KOPT-K1 (cell line): ENCODE data around the gene CNTNAP2.
"Not testable (repeated sequence)": the region's sequence is repeated elsewhere in the genome, so short reads cannot be mapped to it uniquely, and the experiment has no call there.

Experiments
- H3K27ac ChIP-seq: fragments of 200-600 bp; sonication (generic); 2 replicates; pipeline ENCODE4 v1.5.1; 2016; ENCODE audit warnings: antibody characterized with exemption, mild to moderate bottlenecking, low read depth, low read length; ENCODE audit not compliant: poor library complexity, severe bottlenecking
- H3K36me3 ChIP-seq: fragments of 200-600 bp; sonication (generic); 2 replicates; pipeline ENCODE4 v1.5.1; 2017; ENCODE audit warnings: antibody characterized with exemption, mild to moderate bottlenecking, low read length, moderate library complexity; ENCODE audit not compliant: insufficient read depth
- H3K9me3 ChIP-seq: fragments of 200-600 bp; sonication (generic); 2 replicates; pipeline ENCODE4 v1.5.1; 2017; ENCODE audit warnings: antibody characterized with exemption, low read length, mild to moderate bottlenecking; ENCODE audit not compliant: insufficient read depth, poor library complexity, severe bottlenecking

Gene CNTNAP2

GRCh38 chr7:148403466-148403993 lies 2286.9 kb downstream of the CNTNAP2 start:
- Histone ChIP-seq H3K27ac (no peak overlapping the region), H3K9me3 (no peaks in the 10 kb centered on the region)

GRCh38 chr7:148408307-148408706 lies 2291.7 kb downstream of the CNTNAP2 start:
- no peaks in the 10 kb centered on the region for H3K36me3 ChIP-seq
- no peaks in the 10 kb centered on the region for H3K9me3 ChIP-seq
- H3K27ac ChIP-seq = no peak overlapping the region

More at GRCh38 chr7:148403466-148403993, 2286.9 kb downstream of the CNTNAP2 start:
- H3K36me3 ChIP-seq = no peaks in the 10 kb centered on the region

GRCh38 chr7:148410905-148411304 lies 2294.3 kb downstream of the CNTNAP2 start:
- Histone ChIP-seq H3K9me3 (no peaks in the 10 kb centered on the region), H3K36me3 (no peaks in the 10 kb centered on the region), H3K27ac (no peak overlapping the region)

GRCh38 chr7:148412691-148413090 lies 2296.1 kb downstream of the CNTNAP2 start:
- Histone ChIP-seq H3K36me3 (no peaks in the 10 kb centered on the region), H3K27ac (no peak overlapping the region)

GRCh38 chr7:148419856-148420832 lies 2303.5 kb downstream of the CNTNAP2 start:
- Histone ChIP-seq H3K9me3 (no peaks in the 10 kb centered on the region), H3K27ac (no peak overlapping the region), H3K36me3 (no peaks in the 10 kb centered on the region)

More at GRCh38 chr7:148412691-148413090, 2296.1 kb downstream of the CNTNAP2 start:
- no peaks in the 10 kb centered on the region for H3K9me3 ChIP-seq

GRCh38 chr7:148422030-148422429 lies 2305.4 kb downstream of the CNTNAP2 start:
- H3K36me3 ChIP-seq = no peaks in the 10 kb centered on the region
- no peak overlapping the region for H3K27ac ChIP-seq
- H3K9me3 ChIP-seq = no peaks in the 10 kb centered on the region

GRCh38 chr7:148426393-148426792 lies 2309.8 kb downstream of the CNTNAP2 start:
- H3K27ac ChIP-seq, H3K36me3 ChIP-seq, H3K9me3 ChIP-seq: not testable (repeated sequence)

- H3K9me3 ChIP-seq, H3K27ac ChIP-seq, H3K36me3 ChIP-seq: not testable (repeated sequence)
These were observed 2314.1 kb downstream of the CNTNAP2 start for GRCh38 chr7:148430690-148431089.

GRCh38 chr7:148433521-148434180 lies 2317.1 kb downstream of the CNTNAP2 start:
- H3K27ac ChIP-seq = no peak overlapping the region

GRCh38 chr7:148434181-148434757 lies 2317.7 kb downstream of the CNTNAP2 start:
- no peak overlapping the region for H3K27ac ChIP-seq
- H3K36me3 ChIP-seq = no peaks in the 10 kb centered on the region
- H3K9me3 ChIP-seq = no peaks in the 10 kb centered on the region

More at GRCh38 chr7:148433521-148434180, 2317.1 kb downstream of the CNTNAP2 start:
- H3K36me3 ChIP-seq = no peaks in the 10 kb centered on the region
- H3K9me3 ChIP-seq = no peaks in the 10 kb centered on the region

GRCh38 chr7:148434887-148435286 lies 2318.3 kb downstream of the CNTNAP2 start:
- Histone ChIP-seq H3K36me3 (no peaks in the 10 kb centered on the region), H3K27ac (no peak overlapping the region), H3K9me3 (no peaks in the 10 kb centered on the region)

- no peaks in the 10 kb centered on the region for H3K36me3 ChIP-seq
- H3K9me3 ChIP-seq = no peaks in the 10 kb centered on the region
- no peak overlapping the region for H3K27ac ChIP-seq
These were observed 2319.1 kb downstream of the CNTNAP2 start for GRCh38 chr7:148435715-148436114.

- Histone ChIP-seq H3K36me3 (no peaks in the 10 kb centered on the region), H3K9me3 (no peaks in the 10 kb centered on the region), H3K27ac (no peak overlapping the region)
These were observed 2319.5 kb downstream of the CNTNAP2 start for GRCh38 chr7:148436135-148436534.

- H3K9me3 ChIP-seq = no peaks in the 10 kb centered on the region
- H3K27ac ChIP-seq = no peak overlapping the region
- no peaks in the 10 kb centered on the region for H3K36me3 ChIP-seq
These were observed 2320.0 kb downstream of the CNTNAP2 start for GRCh38 chr7:148436571-148436970.

GRCh38 chr7:148437043-148437442 lies 2320.4 kb downstream of the CNTNAP2 start:
- no peaks in the 10 kb centered on the region for H3K9me3 ChIP-seq
- no peaks in the 10 kb centered on the region for H3K36me3 ChIP-seq
- no peak overlapping the region for H3K27ac ChIP-seq
